Measurements from ENCODE around the gene TRIM52. TPM values are rescaled to one million over a fixed set of nuclear protein-coding genes. Genes with fewer than 3 reads are reported as not detected.
A peak's percentile ranks its signal among the peaks of the same experiment; 100 is the strongest.

The TRIM52 gene
- total and polyA plus RNA-seq, 9 of the 15 experiments (the other 6 are each of a cell fraction or from before 2014, with no cell fraction given) = 3.3 to 21.9 (median 13.5) TPM

DNA sequence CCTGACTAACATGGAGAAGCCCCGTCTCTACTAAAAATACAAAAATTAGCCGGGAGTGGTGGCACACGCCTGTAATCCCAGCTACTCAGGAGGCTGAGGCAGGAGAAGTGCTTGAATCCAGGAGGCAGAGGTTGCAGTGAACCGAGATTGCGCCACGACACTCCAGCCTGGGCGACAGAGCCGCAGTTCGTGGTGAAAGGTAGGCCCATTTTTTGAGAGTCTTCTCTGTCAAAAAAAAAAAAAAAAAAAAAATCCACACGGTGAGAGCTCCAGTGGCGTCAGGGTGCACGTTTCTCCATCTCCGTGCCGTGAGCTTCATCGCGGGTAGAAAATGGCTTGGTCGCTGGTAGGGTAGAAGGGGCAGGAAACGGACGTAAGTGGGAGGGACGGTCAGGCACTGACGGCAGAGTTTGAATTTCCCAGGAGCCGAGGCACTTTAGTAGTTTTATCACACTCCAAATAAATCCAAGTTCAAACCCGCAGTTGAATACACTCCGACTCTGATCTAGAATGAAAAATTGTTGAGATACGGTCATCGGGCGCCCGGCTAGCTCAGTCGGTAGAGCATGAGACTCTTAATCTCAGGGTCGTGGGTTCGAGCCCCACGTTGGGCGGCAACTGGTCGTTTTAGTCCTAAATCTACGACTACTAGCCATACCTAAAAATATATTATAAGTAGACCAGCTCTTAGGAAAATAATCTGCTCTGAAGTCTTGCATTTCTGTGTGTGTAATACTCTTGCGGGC lies 53.6 kb downstream of the TRIM52 start (continued):
- TF ChIP-seq ZNF444 (CRISPR knock-in tag; IDR thresholded peaks at IDR 0.05) = no peak
- no peak for TF ChIP-seq TGIF2 (CRISPR knock-in tag; IDR thresholded peaks at IDR 0.05)
- TF ChIP-seq ZNF511 (CRISPR knock-in tag; IDR thresholded peaks at IDR 0.05) = no peak
- TF ChIP-seq PHF21A (IDR thresholded peaks at IDR 0.05; ENCODE audit: borderline replicate concordance, low read depth) = no peak; the same call in 1 of the 2 replicates
- TF ChIP-seq ZNF507 (tag; conservative IDR thresholded peaks at IDR 0.05) = no peak
- no peak for TF ChIP-seq RUNX1 (IDR thresholded peaks at IDR 0.05; ENCODE audit: low read depth)
- TF ChIP-seq, protein P1, sequence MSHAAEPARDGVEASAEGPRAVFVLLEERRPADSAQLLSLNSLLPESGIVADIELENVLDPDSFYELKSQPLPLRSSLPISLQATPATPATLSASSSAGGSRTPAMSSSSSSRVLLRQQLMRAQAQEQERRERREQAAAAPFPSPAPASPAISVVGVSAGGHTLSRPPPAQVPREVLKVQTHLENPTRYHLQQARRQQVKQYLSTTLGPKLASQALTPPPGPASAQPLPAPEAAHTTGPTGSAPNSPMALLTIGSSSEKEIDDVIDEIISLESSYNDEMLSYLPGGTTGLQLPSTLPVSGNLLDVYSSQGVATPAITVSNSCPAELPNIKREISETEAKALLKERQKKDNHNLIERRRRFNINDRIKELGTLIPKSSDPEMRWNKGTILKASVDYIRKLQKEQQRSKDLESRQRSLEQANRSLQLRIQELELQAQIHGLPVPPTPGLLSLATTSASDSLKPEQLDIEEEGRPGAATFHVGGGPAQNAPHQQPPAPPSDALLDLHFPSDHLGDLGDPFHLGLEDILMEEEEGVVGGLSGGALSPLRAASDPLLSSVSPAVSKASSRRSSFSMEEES (CRISPR knock-in tag; IDR thresholded peaks at IDR 0.05) = no peak
- no peak for TF ChIP-seq JUND (IDR thresholded peaks at IDR 0.05; ENCODE audit: borderline replicate concordance, low read depth, low read length)
- TF ChIP-seq JUND (tag; IDR thresholded peaks at IDR 0.05; ENCODE audit: borderline replicate concordance, low read depth, low read length) = no peak; the same call in 2 of the 3 replicates
- peak; percentile 34 for TF ChIP-seq BCOR (IDR thresholded peaks at IDR 0.05)
- TF ChIP-seq IRF9 (tag; IDR thresholded peaks at IDR 0.05) = no peak
- TF ChIP-seq PRMT5 (CRISPR knock-in tag; IDR thresholded peaks at IDR 0.05) = no peak
- no peak for TF ChIP-seq SAFB (IDR thresholded peaks at IDR 0.05; ENCODE audit: borderline replicate concordance, low read depth, low read length)
- TF ChIP-seq HDGF (IDR thresholded peaks at IDR 0.05) = no peak
- no peak for TF ChIP-seq FOXP1 (CRISPR knock-in tag; IDR thresholded peaks at IDR 0.05)
- no peak for TF ChIP-seq KLF10 (CRISPR knock-in tag; IDR thresholded peaks at IDR 0.05)
- TF ChIP-seq SMC3 (conservative IDR thresholded peaks at IDR 0.05; ENCODE audit: insufficient read depth, low read depth, low read length) = no peak
- TF ChIP-seq ZBED1 (IDR thresholded peaks at IDR 0.05) = no peak
- TF ChIP-seq FIP1L1 (IDR thresholded peaks at IDR 0.05; ENCODE audit: low read depth, low read length, poor library complexity, severe bottlenecking) = no peak
- no peak for TF ChIP-seq NFE2 (IDR thresholded peaks at IDR 0.05; ENCODE audit: low read depth)
- no peak for TF ChIP-seq COPS2 (conservative IDR thresholded peaks at IDR 0.05)
- no peak for TF ChIP-seq SLC30A9 (CRISPR knock-in tag; IDR thresholded peaks at IDR 0.05)
- TF ChIP-seq ZNF780A (CRISPR knock-in tag; IDR thresholded peaks at IDR 0.05) = no peak
